Stimulated activated CD8-positive, alpha-beta memory T cell treated with anti-CD3 and anti-CD28 coated beads, Interleukin-12 subunit alpha, Interleukin-12 subunit beta, amount 100 ng/mL, for 24 hours (primary cell): ENCODE results near the gene SLC26A6.
A peak's percentile ranks its signal among the peaks of the same experiment; 100 is the strongest.

Experiments
- DNase-seq: peaks from one replicate; pipeline ENCODE4 v3.0.0-alpha.2; 2020; ENCODE audit errors: extremely low read depth

The SLC26A6 gene

GRCh38 chr3:48631516-48632448, 3.5 kb downstream of the SLC26A6 start:
- no peak for DNase-seq

- DNase-seq, result no peak
Measured at GRCh38 chr3:48630833-48631232, 4.4 kb downstream of the SLC26A6 start.

GRCh38 chr3:48630407-48630806, 4.9 kb downstream of the SLC26A6 start:
- no peak for DNase-seq

- DNase-seq, result no peak
Measured at GRCh38 chr3:48629894-48630293, 5.4 kb downstream of the SLC26A6 start.

GRCh38 chr3:48628277-48629017, 6.8 kb downstream of the SLC26A6 start:
- no peak for DNase-seq

GRCh38 chr3:48625600-48625999, 9.7 kb downstream of the SLC26A6 start:
- DNase-seq, result no peak

GRCh38 chr3:48624767-48625166, 10.5 kb downstream of the SLC26A6 start:
- DNase-seq, result no peak

GRCh38 chr3:48623851-48624547, 11.3 kb downstream of the SLC26A6 start:
- no peak for DNase-seq

GRCh38 chr3:48621461-48621869, 13.8 kb downstream of the SLC26A6 start, which contains the start of gene TMEM89:
Gene TMEM89, minus strand, starts transcription at chr3:48621769. Its CDS starts 13 bp downstream, at chr3:48621756.
- DNase-seq, result no peak

GRCh38 chr3:48619541-48620524, 15.4 kb downstream of the SLC26A6 start:
- no peak for DNase-seq

- DNase-seq, result no peak
Measured at GRCh38 chr3:48617559-48617958, 17.7 kb downstream of the SLC26A6 start.

GRCh38 chr3:48614044-48614443, 21.2 kb downstream of the SLC26A6 start:
- no peak for DNase-seq

- DNase-seq, result no peak
Measured at GRCh38 chr3:48612309-48612708, 23.0 kb downstream of the SLC26A6 start.

GRCh38 chr3:48609088-48610005, 25.9 kb downstream of the SLC26A6 start, which contains the start of gene UQCRC1:
Gene UQCRC1, minus strand, starts transcription at chr3:48609646. Its CDS starts 26 bp downstream, at chr3:48609620.
- DNase-seq, result peak; percentile 78

- no peak for DNase-seq
Measured at GRCh38 chr3:48607519-48607918, 27.7 kb downstream of the SLC26A6 start.

GRCh38 chr3:48601622-48601994, 33.7 kb downstream of the SLC26A6 start:
- DNase-seq, result no peak

GRCh38 chr3:48600711-48601621, 34.3 kb downstream of the SLC26A6 start:
- no peak for DNase-seq

- DNase-seq, result no peak
Measured at GRCh38 chr3:48599509-48600285, 35.6 kb downstream of the SLC26A6 start.
